GM19328 (cell line): ENCODE data around the gene C2orf42.
"Not testable (repeated sequence)": the region's sequence is repeated elsewhere in the genome, so short reads cannot be mapped to it uniquely, and the experiment has no call there.

Source experiments
- ATAC-seq: cut with Tn5 transposase; IDR thresholded peaks from one replicate; pipeline ENCODE4 v1.9.1; 2021; ENCODE audit warnings: mild to moderate bottlenecking, moderate library complexity; ENCODE audit not compliant: unreplicated experiment

Gene C2orf42

GRCh38 chr2:70173520-70173919, 17.3 kb downstream of the C2orf42 start:
- no peak for ATAC-seq

GRCh38 chr2:70169654-70170245, 21.1 kb downstream of the C2orf42 start:
- ATAC-seq: not testable (repeated sequence)

GRCh38 chr2:70161069-70161534, 29.7 kb downstream of the C2orf42 start:
- no peak for ATAC-seq

- ATAC-seq: no peak
Observed at GRCh38 chr2:70160545-70160944, 30.3 kb downstream of the C2orf42 start.

- ATAC-seq: not testable (repeated sequence)
Observed at GRCh38 chr2:70149130-70149686, 41.6 kb downstream of the C2orf42 start.

GRCh38 chr2:70148211-70148760, 42.5 kb downstream of the C2orf42 start:
- not testable (repeated sequence) for ATAC-seq

- ATAC-seq: no peak
Observed at GRCh38 chr2:70145851-70146739, 44.7 kb downstream of the C2orf42 start.

- no peak for ATAC-seq
Observed at GRCh38 chr2:70145144-70145490, 45.7 kb downstream of the C2orf42 start.

- ATAC-seq: no peak
Observed at GRCh38 chr2:70144443-70145143, 46.2 kb downstream of the C2orf42 start.

GRCh38 chr2:70143314-70144150, 47.3 kb downstream of the C2orf42 start:
- ATAC-seq: no peak

GRCh38 chr2:70142590-70143313, 48.1 kb downstream of the C2orf42 start:
- peak; percentile 71 for ATAC-seq

GRCh38 chr2:70141902-70142589, 48.8 kb downstream of the C2orf42 start:
- ATAC-seq: peak; percentile 30

GRCh38 chr2:70141212-70141901, 49.5 kb downstream of the C2orf42 start:
- ATAC-seq: no peak

- ATAC-seq: no peak
Observed at GRCh38 chr2:70140791-70141211, 50.0 kb downstream of the C2orf42 start.

GRCh38 chr2:70134323-70134983, 56.4 kb downstream of the C2orf42 start:
- not testable (repeated sequence) for ATAC-seq

GRCh38 chr2:70133491-70134322, 57.1 kb downstream of the C2orf42 start:
- ATAC-seq: no peak

GRCh38 chr2:70133127-70133452, 57.7 kb downstream of the C2orf42 start:
- no peak for ATAC-seq
